GM20431 (cell line): ENCODE measurements around the gene PTGES3L.

ENCODE experiments used
- in situ Hi-C: fragments of 300-500 bp; cut with MseI, MboI; formaldehyde crosslinking; loops from one replicate; pipeline ENCODE4 v1.15.0; 2020; ENCODE audit warnings: low sequenced_read_pairs; ENCODE audit not compliant: unreplicated experiment

The PTGES3L gene

DNA sequence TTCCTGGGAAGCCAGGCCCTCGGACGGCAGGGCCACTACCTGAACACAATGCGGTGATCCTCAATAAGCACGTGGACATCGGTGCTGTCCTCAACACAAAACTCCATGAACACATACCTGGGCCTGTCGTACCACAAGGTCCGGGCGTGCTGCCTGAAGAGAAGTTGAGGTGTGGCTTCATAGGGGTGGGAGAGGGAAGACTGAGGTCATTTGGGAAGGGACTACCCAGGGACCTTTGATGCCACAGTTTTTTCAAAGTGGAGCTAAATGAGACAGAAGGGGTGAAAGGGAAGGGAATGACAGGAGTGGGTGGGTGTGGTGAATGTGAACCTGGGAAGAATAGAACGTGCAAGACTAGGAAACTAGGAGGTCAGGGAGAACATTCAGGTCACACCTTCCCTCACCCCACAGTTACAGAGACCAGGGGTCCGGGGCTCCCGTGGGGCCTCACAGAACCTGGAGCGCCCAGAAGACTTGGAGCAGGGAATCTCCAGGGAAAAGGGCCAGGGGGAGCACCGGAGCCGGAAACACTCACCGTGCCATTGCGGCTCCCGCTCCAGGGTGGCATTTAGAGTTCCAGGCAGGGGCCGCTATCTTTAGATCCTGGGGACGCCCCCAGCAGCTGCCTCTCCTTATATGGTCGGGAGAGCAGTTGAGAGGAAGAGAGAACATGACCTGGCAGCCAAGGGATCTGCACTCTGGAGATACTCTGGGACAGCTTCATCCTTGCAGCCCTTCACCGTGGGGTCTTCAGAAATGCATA, at the start of gene PTGES3L:
Gene PTGES3L (minus strand): TSS at position 570 of the 763 bp plus-strand sequence. CDS start 27 bp downstream, at position 543.
- in situ Hi-C loops, result no loop called here

GRCh38 chr17:43028221-43028861, 48.5 kb upstream of the PTGES3L start:
- in situ Hi-C loops, result no loop called here

- in situ Hi-C loops, result no loop called here
Observed at GRCh38 chr17:43027091-43028032, 47.5 kb upstream of the PTGES3L start.

- in situ Hi-C loops, result no loop called here
Observed at GRCh38 chr17:43026595-43026994, 46.7 kb upstream of the PTGES3L start.

- in situ Hi-C loops, result no loop called here
Observed at GRCh38 chr17:43025766-43026537, 46.1 kb upstream of the PTGES3L start.

DNA sequence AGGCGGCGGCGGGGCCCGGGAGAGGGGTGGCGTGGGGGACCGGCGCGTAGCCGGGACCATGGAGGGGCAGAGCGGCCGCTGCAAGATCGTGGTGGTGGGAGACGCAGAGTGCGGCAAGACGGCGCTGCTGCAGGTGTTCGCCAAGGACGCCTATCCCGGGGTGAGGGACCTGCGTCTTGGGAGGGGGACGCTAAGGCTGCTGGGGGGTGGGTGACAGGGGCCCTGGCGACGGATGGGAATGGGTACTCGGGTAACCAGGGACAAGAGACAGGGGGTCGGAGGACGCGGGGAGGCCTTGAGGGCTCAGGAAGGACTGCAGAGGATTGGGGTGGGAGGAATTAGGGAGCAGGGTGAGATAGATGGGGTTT, 45.4 kb upstream of the PTGES3L start:
- in situ Hi-C loops, result no loop called here

GRCh38 chr17:43024407-43025289, 44.8 kb upstream of the PTGES3L start, which contains the start of gene RND2:
TSS of gene RND2 (plus strand) at chr17:43025231. CDS start at chr17:43025348, 117 bp downstream.
- in situ Hi-C loops, result loop anchor here (25.0 kb wide), 1 partner anchor 313 kb away; no protein-coding TSS in a partner anchor

GRCh38 chr17:43021741-43022512, 42.0 kb upstream of the PTGES3L start, which contains the start of gene VAT1:
TSS of gene VAT1 (minus strand) at chr17:43022385. CDS start at chr17:43022322, 63 bp downstream.
- in situ Hi-C loops, result loop anchor here (25.0 kb wide), 1 partner anchor 315 kb away; no protein-coding TSS in a partner anchor

GRCh38 chr17:43020789-43021740, 41.2 kb upstream of the PTGES3L start:
- in situ Hi-C loops, result loop anchor here (25.0 kb wide), 1 partner anchor 316 kb away; no protein-coding TSS in a partner anchor

- in situ Hi-C loops, result loop anchor here (25.0 kb wide), 1 partner anchor 317 kb away; no protein-coding TSS in a partner anchor
Observed at GRCh38 chr17:43020030-43020621, 40.2 kb upstream of the PTGES3L start.

DNA sequence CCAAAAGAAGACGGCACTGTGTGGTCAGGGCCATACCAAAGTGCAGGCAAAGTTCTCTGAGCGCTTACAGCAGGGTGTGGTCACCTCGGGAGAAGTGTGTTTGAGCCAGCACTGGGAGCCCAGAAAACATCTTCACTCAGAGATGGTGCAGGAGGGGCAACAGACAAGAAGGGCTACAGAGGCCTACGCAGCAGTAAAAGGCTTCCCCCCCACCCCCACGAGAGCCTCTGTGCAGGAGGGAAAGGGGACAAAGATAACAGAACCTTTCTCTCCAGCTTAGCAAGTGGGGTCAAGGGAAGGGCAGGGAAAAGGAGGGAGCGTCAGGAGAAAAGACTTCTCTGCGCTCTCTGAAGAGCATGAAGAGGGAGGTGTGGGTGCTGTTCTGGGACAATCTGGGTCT, 39.5 kb upstream of the PTGES3L start:
- in situ Hi-C loops, result loop anchor here (25.0 kb wide), 1 partner anchor 318 kb away; no protein-coding TSS in a partner anchor

DNA sequence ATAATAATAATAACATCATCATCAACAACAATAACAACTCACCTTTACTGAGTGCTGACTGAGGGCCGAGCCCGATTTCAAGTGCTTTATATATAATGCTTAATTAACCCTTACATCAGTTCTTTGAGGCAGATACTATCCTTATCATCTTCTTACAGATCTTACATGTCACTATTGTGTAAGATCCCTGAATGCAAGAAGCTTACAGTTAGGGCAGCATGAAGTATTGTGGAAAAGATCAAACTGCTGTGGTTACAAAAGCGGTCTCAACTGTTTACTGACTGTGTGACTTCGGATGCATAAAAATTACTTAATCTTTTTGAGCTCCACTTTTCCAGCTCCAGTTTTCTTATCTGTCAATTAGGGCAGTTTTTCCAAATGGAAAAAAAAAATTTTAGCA, 39.1 kb upstream of the PTGES3L start:
- in situ Hi-C loops, result loop anchor here (25.0 kb wide), 1 partner anchor 318 kb away; no protein-coding TSS in a partner anchor

- in situ Hi-C loops, result loop anchor here (25.0 kb wide), 1 partner anchor 319 kb away; no protein-coding TSS in a partner anchor
Observed at GRCh38 chr17:43018008-43018853, 38.4 kb upstream of the PTGES3L start.

GRCh38 chr17:43016216-43016615, 36.3 kb upstream of the PTGES3L start:
- in situ Hi-C loops, result loop anchor here (25.0 kb wide), 1 partner anchor 321 kb away; no protein-coding TSS in a partner anchor

DNA sequence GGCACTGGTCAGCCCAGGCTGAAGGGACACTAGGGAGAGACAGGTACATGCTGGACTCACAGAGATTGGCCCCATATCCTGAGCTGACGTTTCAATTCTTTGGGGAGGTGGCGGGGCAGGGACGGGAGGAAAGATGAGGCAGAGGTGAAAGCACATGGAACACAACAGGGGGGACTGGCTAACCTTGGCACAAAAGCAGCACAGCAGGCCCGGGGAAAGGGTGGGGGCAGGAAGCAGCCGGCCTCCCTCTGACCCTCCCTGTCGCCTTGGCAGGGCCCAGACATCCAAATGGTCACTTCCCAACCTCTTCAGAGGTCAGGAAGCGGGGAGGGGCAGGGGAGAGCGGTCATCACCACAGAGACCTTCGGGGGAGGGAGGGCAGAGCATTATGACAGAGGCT, 35.7 kb upstream of the PTGES3L start:
- in situ Hi-C loops, result loop anchor here (25.0 kb wide), 1 partner anchor 322 kb away; no protein-coding TSS in a partner anchor
